Large intestine (tissue), 3 donors: ENCODE measurements around the gene TTR. TPM values are rescaled to one million over a fixed set of nuclear protein-coding genes. Genes with fewer than 3 reads are reported as not detected.

Source experiments
- DNase-seq, 2 donors: peaks; one replicate each; pipeline versions ENCODE4 v3.0.0 to v3.0.0-alpha.2; 2013
- H3K27ac ChIP-seq: one replicate; pipeline ENCODE4 v1.5.1; 2013; ENCODE audit warnings: low read length
- H3K27me3 ChIP-seq: 2 replicates; pipeline ENCODE4 v1.6.1; 2013; ENCODE audit warnings: low read length; ENCODE audit not compliant: control insufficient read depth, insufficient read depth
- H3K36me3 ChIP-seq: 2 replicates; pipeline ENCODE4 v1.6.1; 2013; ENCODE audit warnings: low read length; ENCODE audit not compliant: control insufficient read depth, insufficient read depth
- H3K4me1 ChIP-seq: one replicate; pipeline ENCODE4 v1.6.1; 2013; ENCODE audit warnings: low read length; ENCODE audit not compliant: control insufficient read depth, insufficient read depth
- H3K4me3 ChIP-seq: one replicate; pipeline ENCODE4 v1.5.1; 2013; ENCODE audit warnings: low read length
- H3K9me3 ChIP-seq: one replicate; pipeline ENCODE4 v1.6.1; 2013; ENCODE audit warnings: mild to moderate bottlenecking, low read depth, low read length, moderate library complexity; ENCODE audit not compliant: control insufficient read depth
- WGBS: methylation state at CpG from one replicate; pipeline ENCODE4 v1.1.5; 2013; ENCODE audit warnings: low lambda C conversion rate; ENCODE audit not compliant: insufficient coverage; 5-methylcytosine and 5-hydroxymethylcytosine counted together
- polyA plus RNA-seq: library from polyadenylated mRNA; unstranded; fragments of 120-200 nt; gene quantifications from one replicate; pipeline ENCODE4 v1.2.1, GENCODE V29; 2013

TTR gene
- polyA plus RNA-seq, 1 donor, result 761 TPM

- peak overlapping the region; percentile 39 for H3K27ac ChIP-seq
- peak; percentile 75 to 90 for DNase-seq
- H3K36me3 ChIP-seq, result no peaks in the 10 kb centered on the region
- no peaks in the 10 kb centered on the region for H3K9me3 ChIP-seq
- H3K4me1 ChIP-seq, result peaks cover 31% of the 10 kb centered on the region
- no peaks in the 10 kb centered on the region for H3K27me3 ChIP-seq
- WGBS, result no CpG with 5 or more reads among the region's 4 CpGs
- no peak overlapping the region for H3K4me3 ChIP-seq
These were observed 55.6 kb downstream of the TTR start for GRCh38 chr18:31647127-31647753.

Other genes starting within 250 kb of the TTR start
- gene DSG4, start 215.1 kb upstream of the TTR start, polyA plus RNA-seq, result 0.04 TPM
- gene DSG3, start 144.1 kb upstream of the TTR start, polyA plus RNA-seq, result 0.15 TPM
- 96.9 TPM for gene DSG2, start 93.7 kb upstream of the TTR start, polyA plus RNA-seq
- gene B4GALT6, start 92.7 kb downstream of the TTR start, polyA plus RNA-seq, result 12.4 TPM
- gene SLC25A52, start 169.0 kb downstream of the TTR start, polyA plus RNA-seq, result 0.04 TPM